SK-N-SH treated with all-trans-retinoic acid at 6 μM for 48 hours (cell line): Measurements from ENCODE around the gene CD320.

Experiments
- ARNTL ChIP-seq: fragments of 450-650 bp; formaldehyde crosslinking; IDR thresholded peaks from 2 replicates; pipeline ENCODE4 v1.5.0; 2020; ENCODE audit warnings: low read depth, mild to moderate bottlenecking, moderate library complexity, borderline replicate concordance
- CREB5 ChIP-seq: fragments of 250-450 bp; sonication (Bioruptor Pico); IDR thresholded peaks from 2 replicates; pipeline ENCODE4 v1.5.1; 2020; ENCODE audit warnings: low read depth, mild to moderate bottlenecking, moderate library complexity
- CSRNP3 ChIP-seq: fragments of 250-450 bp; sonication (Bioruptor Pico); IDR thresholded peaks from 2 replicates; pipeline ENCODE4 v1.5.1; 2021; ENCODE audit warnings: mild to moderate bottlenecking, moderate library complexity
- GLIS3 ChIP-seq: fragments of 250-450 bp; sonication (Bioruptor Pico); IDR thresholded peaks from 2 replicates; pipeline ENCODE4 v1.5.0; 2020; ENCODE audit warnings: mild to moderate bottlenecking, moderate library complexity
- ISL1 ChIP-seq: fragments of 250-450 bp; sonication (Bioruptor Pico); IDR thresholded peaks from 2 replicates; pipeline ENCODE4 v2.1.2; 2022; ENCODE audit warnings: mild to moderate bottlenecking, moderate library complexity
- PATZ1 ChIP-seq: fragments of 250-450 bp; sonication (Bioruptor Pico); IDR thresholded peaks from 2 replicates; pipeline ENCODE4 v1.8.0; 2020; ENCODE audit warnings: mild to moderate bottlenecking, moderate library complexity, borderline replicate concordance
- PPARA ChIP-seq: fragments of 250-450 bp; sonication (Bioruptor Pico); IDR thresholded peaks from 2 replicates; pipeline ENCODE4 v1.5.0; 2020; ENCODE audit warnings: mild to moderate bottlenecking, borderline replicate concordance
- RARB ChIP-seq: fragments of 250-450 bp; sonication (Bioruptor Pico); IDR thresholded peaks from 2 replicates; pipeline ENCODE4 v1.8.0; 2021; ENCODE audit warnings: mild to moderate bottlenecking, moderate library complexity
- TSHZ2 ChIP-seq: fragments of 250-450 bp; sonication (Bioruptor Pico); IDR thresholded peaks from 2 replicates; pipeline ENCODE4 v1.5.0; 2020; ENCODE audit warnings: mild to moderate bottlenecking, moderate library complexity
- ZFP3 ChIP-seq: fragments of 250-450 bp; sonication (Bioruptor Pico); IDR thresholded peaks from 2 replicates; pipeline ENCODE4 v1.5.0; 2020; ENCODE audit warnings: mild to moderate bottlenecking, moderate library complexity
- ZFP30 ChIP-seq: fragments of 450-650 bp; formaldehyde crosslinking; IDR thresholded peaks from 2 replicates; pipeline ENCODE4 v1.5.0; 2022; ENCODE audit warnings: mild to moderate bottlenecking, moderate library complexity
- ZNF565 ChIP-seq: fragments of 450-650 bp; formaldehyde crosslinking; conservative IDR thresholded peaks from 2 replicates; pipeline ENCODE4 v1.5.0; 2020; ENCODE audit warnings: low read depth, mild to moderate bottlenecking, moderate library complexity

GRCh38 chr19:8254286-8255001, 53.7 kb downstream of the CD320 start:
- TF ChIP-seq ZFP3, result no peak
- TF ChIP-seq ISL1 (CRISPR knock-in tag), result no peak
- TF ChIP-seq ZFP30, result no peak
- no peak for TF ChIP-seq CSRNP3 (CRISPR knock-in tag)
- no peak for TF ChIP-seq PATZ1 (CRISPR knock-in tag)
- no peak for TF ChIP-seq RARB (CRISPR knock-in tag)
- no peak for TF ChIP-seq TSHZ2 (CRISPR knock-in tag)
- TF ChIP-seq ARNTL, result no peak
- no peak for TF ChIP-seq GLIS3 (CRISPR knock-in tag)
- no peak for TF ChIP-seq PPARA (CRISPR knock-in tag)
- TF ChIP-seq CREB5, result no peak
- TF ChIP-seq ZNF565 (CRISPR knock-in tag), result no peak
